ENCODE data around the gene TAF1C. TPM values are rescaled to one million over a fixed set of nuclear protein-coding genes. Genes with fewer than 3 reads are reported as not detected.

The TAF1C gene
- total and polyA plus RNA-seq, 2 donors (not counting 3 experiments of a cell fraction or from before 2014, with no cell fraction given) = 57.2 to 77.6 TPM

DNA sequence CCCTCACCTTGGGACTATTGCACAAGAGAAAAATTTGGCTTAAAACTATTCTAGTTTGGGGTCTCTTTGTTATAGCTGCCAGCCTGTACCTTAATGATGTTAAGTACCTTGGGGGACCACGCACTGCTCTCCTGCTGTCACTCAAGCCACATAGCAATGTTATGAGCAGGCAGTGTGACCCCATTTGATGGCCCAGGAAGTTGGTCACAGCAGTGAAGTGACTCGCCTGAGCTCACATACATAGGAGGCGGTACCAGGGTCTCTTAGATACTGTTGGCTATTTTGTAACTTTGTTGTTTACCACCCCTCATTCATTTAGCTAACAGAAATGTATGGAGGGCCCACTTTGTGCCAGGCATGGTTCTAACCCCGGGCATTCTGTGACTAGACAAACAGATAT lies 36.6 kb upstream of the TAF1C start:
- dilution Hi-C loops (cut with MboI; ENCODE audit: extremely low pct_ligation_motif_present, low sequenced_read_pairs) = no loop called here
- Histone ChIP-seq H3K9ac (replicated peaks; ENCODE audit: extremely low read depth, insufficient read depth, low read length) (no peak overlapping the region), H3K36me3 (ENCODE audit: control insufficient read depth in 2 of 2, extremely low read depth in 1 of 2, insufficient read depth in 2 of 2, low read length in 2 of 2) (no peaks in the 10 kb centered on the region), H3K27me3 (ENCODE audit: control insufficient read depth in 2 of 2, insufficient read depth in 2 of 2, low read length in 2 of 2) (peaks cover 0 to 2% of the 10 kb centered on the region in 2 experiments), H2AFZ (ENCODE audit: low read depth, low read length) (no peak overlapping the region), H3K27ac (ENCODE audit: insufficient read depth, low read depth, low read length) (no peak overlapping the region), H3K9me3 (replicated peaks; ENCODE audit: control insufficient read depth, insufficient read depth, low read length) (no peaks in the 10 kb centered on the region), H3K79me2 (ENCODE audit: control insufficient read depth, insufficient read depth, low read length) (no peaks in the 10 kb centered on the region), H3K4me1 (ENCODE audit: control insufficient read depth, extremely low read depth, insufficient read depth, low read length) (peaks cover 5% of the 10 kb centered on the region), H3K9me1 (replicated peaks; ENCODE audit: control insufficient read depth, extremely low read depth, insufficient read depth, low read length) (no peaks in the 10 kb centered on the region), H3K4me3 (replicated peaks in 1 of 3; ENCODE audit: insufficient read depth in 1 of 3, low read depth in 1 of 3, low read length in 3 of 3) (no peak overlapping the region), H3K4me2 (ENCODE audit: insufficient read depth, low read length) (no peak overlapping the region), H4K20me1 (replicated peaks; ENCODE audit: control insufficient read depth, extremely low read depth, insufficient read depth, low read length) (no peaks in the 10 kb centered on the region)
- BruUV-seq (replicated peaks) = no TSS peak
- intact Hi-C loops (cut with micrococcal nuclease) = no loop called here
- FAIRE-seq = no peak
- ChIA-PET CTCF (no interaction called here), POLR2A (no interaction called here)
- no peak for DNase-seq (ENCODE audit: low read depth, low spot score)
- TF ChIP-seq, protein P1, sequence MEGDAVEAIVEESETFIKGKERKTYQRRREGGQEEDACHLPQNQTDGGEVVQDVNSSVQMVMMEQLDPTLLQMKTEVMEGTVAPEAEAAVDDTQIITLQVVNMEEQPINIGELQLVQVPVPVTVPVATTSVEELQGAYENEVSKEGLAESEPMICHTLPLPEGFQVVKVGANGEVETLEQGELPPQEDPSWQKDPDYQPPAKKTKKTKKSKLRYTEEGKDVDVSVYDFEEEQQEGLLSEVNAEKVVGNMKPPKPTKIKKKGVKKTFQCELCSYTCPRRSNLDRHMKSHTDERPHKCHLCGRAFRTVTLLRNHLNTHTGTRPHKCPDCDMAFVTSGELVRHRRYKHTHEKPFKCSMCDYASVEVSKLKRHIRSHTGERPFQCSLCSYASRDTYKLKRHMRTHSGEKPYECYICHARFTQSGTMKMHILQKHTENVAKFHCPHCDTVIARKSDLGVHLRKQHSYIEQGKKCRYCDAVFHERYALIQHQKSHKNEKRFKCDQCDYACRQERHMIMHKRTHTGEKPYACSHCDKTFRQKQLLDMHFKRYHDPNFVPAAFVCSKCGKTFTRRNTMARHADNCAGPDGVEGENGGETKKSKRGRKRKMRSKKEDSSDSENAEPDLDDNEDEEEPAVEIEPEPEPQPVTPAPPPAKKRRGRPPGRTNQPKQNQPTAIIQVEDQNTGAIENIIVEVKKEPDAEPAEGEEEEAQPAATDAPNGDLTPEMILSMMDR (IDR thresholded peaks at IDR 0.05; ENCODE audit: extremely low read depth in 1 of 2, insufficient read depth in 1 of 2, low read depth in 1 of 2, low read length in 2 of 2) = no peak
- no peak for TF ChIP-seq GATA2 (IDR thresholded peaks at IDR 0.05; ENCODE audit: insufficient read depth, insufficient read length, low read depth, low read length)
- TF ChIP-seq POLR2AphosphoS5 (IDR thresholded peaks at IDR 0.05; ENCODE audit: insufficient read depth, low read depth, low read length) = no peak
- TF ChIP-seq POLR2A (IDR thresholded peaks at IDR 0.05; ENCODE audit: low read depth, low read length) = no peak
- TF ChIP-seq JUN (IDR thresholded peaks at IDR 0.05; ENCODE audit: borderline replicate concordance, insufficient read depth, insufficient read length, low read depth) = no peak
- no peak for TF ChIP-seq MYC (IDR thresholded peaks at IDR 0.05; ENCODE audit: low read depth, low read length)
- no peak for TF ChIP-seq FOS (IDR thresholded peaks at IDR 0.05; ENCODE audit: borderline replicate concordance, insufficient read depth, low read length)
- TF ChIP-seq, protein P2, sequence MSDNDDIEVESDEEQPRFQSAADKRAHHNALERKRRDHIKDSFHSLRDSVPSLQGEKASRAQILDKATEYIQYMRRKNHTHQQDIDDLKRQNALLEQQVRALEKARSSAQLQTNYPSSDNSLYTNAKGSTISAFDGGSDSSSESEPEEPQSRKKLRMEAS (IDR thresholded peaks at IDR 0.05; ENCODE audit: insufficient read depth, insufficient read length) = no peak
- TF ChIP-seq EZH2 (IDR thresholded peaks at IDR 0.05; ENCODE audit: borderline replicate concordance, low read depth, low read length, severe bottlenecking) = no peak

All from endothelial cell of umbilical vein (primary cell).